HG03354 (cell line): Measurements from ENCODE around the gene COL4A2.
A peak's percentile ranks its signal among the peaks of the same experiment; 100 is the strongest.
"Not testable (repeated sequence)": the region's sequence is repeated elsewhere in the genome, so short reads cannot be mapped to it uniquely, and the experiment has no call there.

Source experiments
- ATAC-seq: cut with Tn5 transposase; IDR thresholded peaks from one replicate; pipeline ENCODE4 v1.9.1; 2021; ENCODE audit warnings: mild to moderate bottlenecking; ENCODE audit not compliant: unreplicated experiment, poor library complexity, severe bottlenecking

The COL4A2 gene

GRCh38 chr13:110531100-110531499 is 224.0 kb downstream of the COL4A2 start:
- no peak for ATAC-seq

- no peak for ATAC-seq
These were observed 224.6 kb downstream of the COL4A2 start for GRCh38 chr13:110531671-110532083.

GRCh38 chr13:110532258-110532657 is 225.2 kb downstream of the COL4A2 start:
- ATAC-seq, result not testable (repeated sequence)

- no peak for ATAC-seq
These were observed 226.9 kb downstream of the COL4A2 start for GRCh38 chr13:110533771-110534670.

- no peak for ATAC-seq
These were observed 228.4 kb downstream of the COL4A2 start for GRCh38 chr13:110535526-110535925.

GRCh38 chr13:110536006-110536693 is 229.1 kb downstream of the COL4A2 start:
- ATAC-seq, result no peak

GRCh38 chr13:110538632-110539031 is 231.5 kb downstream of the COL4A2 start:
- peak; percentile 63 for ATAC-seq

GRCh38 chr13:110539894-110540293 is 232.8 kb downstream of the COL4A2 start:
- no peak for ATAC-seq

- ATAC-seq, result no peak
These were observed 233.9 kb downstream of the COL4A2 start for GRCh38 chr13:110540871-110541525.

- no peak for ATAC-seq
These were observed 234.4 kb downstream of the COL4A2 start for GRCh38 chr13:110541526-110541920.

- ATAC-seq, result no peak
These were observed 235.2 kb downstream of the COL4A2 start for GRCh38 chr13:110542169-110542796.

GRCh38 chr13:110546378-110546777 is 239.3 kb downstream of the COL4A2 start:
- ATAC-seq, result no peak

GRCh38 chr13:110546926-110547325 is 239.8 kb downstream of the COL4A2 start:
- ATAC-seq, result no peak

- ATAC-seq, result no peak
These were observed 242.1 kb downstream of the COL4A2 start for GRCh38 chr13:110548891-110549794.

GRCh38 chr13:110549795-110550160 is 242.7 kb downstream of the COL4A2 start:
- no peak for ATAC-seq

- ATAC-seq, result no peak
These were observed 244.2 kb downstream of the COL4A2 start for GRCh38 chr13:110551284-110551683.

GRCh38 chr13:110552767-110553166 is 245.7 kb downstream of the COL4A2 start:
- no peak for ATAC-seq

- ATAC-seq, result no peak
These were observed 246.3 kb downstream of the COL4A2 start for GRCh38 chr13:110553417-110553816.

- no peak for ATAC-seq
These were observed 247.2 kb downstream of the COL4A2 start for GRCh38 chr13:110554227-110554836.
